ENCODE results near the gene TARS3. TPM values are rescaled to one million over a fixed set of nuclear protein-coding genes. Genes with fewer than 3 reads are reported as not detected.

The TARS3 gene
- polyA plus RNA-seq, 3 donors from 2014 or later: 0.41 to 14.1 (median 6.6) TPM

DNA sequence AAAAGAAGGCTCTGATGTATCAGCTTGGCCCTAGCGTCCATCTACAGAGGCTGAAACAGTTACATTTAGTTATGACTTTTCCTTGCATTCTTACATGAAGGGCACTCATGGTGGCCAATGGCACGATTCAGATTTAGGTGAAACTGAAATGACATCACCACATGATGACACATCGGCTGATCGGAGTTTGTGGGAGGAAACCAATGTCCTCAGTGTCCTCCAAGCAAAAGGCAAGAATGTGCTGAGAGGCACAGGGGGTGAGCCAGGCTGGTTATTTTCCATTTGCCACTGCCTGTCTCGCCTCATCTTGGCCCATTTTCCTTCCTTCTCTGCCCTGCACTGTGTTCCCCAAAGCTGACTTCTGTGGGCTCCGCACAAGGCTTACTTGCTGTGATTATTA, 34.4 kb downstream of the TARS3 start:
- DNase-seq: no peak
- H3K4me1 Mint-ChIP-seq: peaks cover 3 to 14% of the 10 kb centered on the region in 2 donors
- H3K27ac Mint-ChIP-seq: no peak overlapping the region
- H3K4me3 Mint-ChIP-seq: no peak overlapping the region
- H3K36me3 Mint-ChIP-seq: peaks cover 10 to 46% (median 23%) of the 10 kb centered on the region in 3 donors
- no peaks in the 10 kb centered on the region for H3K9me3 Mint-ChIP-seq
- H3K27me3 Mint-ChIP-seq (ENCODE audit: low read depth in 3 of 3): no peaks in the 10 kb centered on the region

GRCh38 chr15:101686718-101687117, 37.6 kb downstream of the TARS3 start:
- H3K27ac Mint-ChIP-seq: no peak overlapping the region
- peaks cover 0 to 1% (median 0%) of the 10 kb centered on the region in 3 donors for H3K27me3 Mint-ChIP-seq (ENCODE audit: low read depth in 3 of 3)
- H3K9me3 Mint-ChIP-seq: no peaks in the 10 kb centered on the region

DNA sequence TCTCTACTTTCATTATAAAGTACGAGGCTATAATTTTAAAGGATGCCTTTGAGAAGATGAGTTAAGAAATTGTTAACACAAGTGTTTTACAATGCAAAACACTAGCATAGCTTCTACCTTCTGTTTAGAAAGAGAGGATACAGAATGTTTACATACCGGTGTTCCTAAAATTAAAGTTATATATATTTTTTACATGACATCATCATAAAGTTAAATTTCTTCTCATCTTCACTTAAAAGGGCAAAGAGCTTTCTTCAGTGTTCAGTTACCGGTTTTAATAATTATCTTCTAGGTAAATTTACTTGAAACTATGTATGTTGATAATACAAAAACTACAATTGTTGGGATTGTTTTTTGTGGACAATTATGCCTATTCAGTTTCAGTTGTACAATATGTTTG, 39.4 kb downstream of the TARS3 start:
- no peaks in the 10 kb centered on the region for H3K9me3 Mint-ChIP-seq
- H3K36me3 Mint-ChIP-seq: peaks cover 27 to 65% (median 31%) of the 10 kb centered on the region in 3 donors
- no peak for DNase-seq
- H3K27ac Mint-ChIP-seq: no peak overlapping the region
- no peak overlapping the region for H3K4me3 Mint-ChIP-seq
- peaks cover 0 to 1% (median 0%) of the 10 kb centered on the region in 3 donors for H3K27me3 Mint-ChIP-seq (ENCODE audit: low read depth in 3 of 3)
- H3K4me1 Mint-ChIP-seq: no peaks in the 10 kb centered on the region

More at GRCh38 chr15:101686718-101687117, 37.6 kb downstream of the TARS3 start:
- peaks cover 19 to 51% (median 27%) of the 10 kb centered on the region in 3 donors for H3K36me3 Mint-ChIP-seq
- no peak overlapping the region for H3K4me3 Mint-ChIP-seq
- no peak for DNase-seq
- H3K4me1 Mint-ChIP-seq: no peaks in the 10 kb centered on the region

GRCh38 chr15:101684384-101684783, 39.9 kb downstream of the TARS3 start:
- H3K4me1 Mint-ChIP-seq: no peaks in the 10 kb centered on the region
- peaks cover 0 to 1% (median 0%) of the 10 kb centered on the region in 3 donors for H3K27me3 Mint-ChIP-seq (ENCODE audit: low read depth in 3 of 3)
- no peak for DNase-seq
- no peak overlapping the region for H3K4me3 Mint-ChIP-seq
- H3K9me3 Mint-ChIP-seq: no peaks in the 10 kb centered on the region
- H3K36me3 Mint-ChIP-seq: peaks cover 27 to 67% (median 33%) of the 10 kb centered on the region in 3 donors
- peak overlapping the region in 1 of 6 donors; percentile 25 for H3K27ac Mint-ChIP-seq

GRCh38 chr15:101679806-101680205, 44.5 kb downstream of the TARS3 start:
- DNase-seq: no peak
- Mint-ChIP-seq H3K9me3 (no peaks in the 10 kb centered on the region), H3K36me3 (peaks cover 41 to 69% (median 41%) of the 10 kb centered on the region in 3 donors), H3K27ac (no peak overlapping the region), H3K27me3 (ENCODE audit: low read depth in 3 of 3) (peaks cover 0 to 3% (median 0%) of the 10 kb centered on the region in 3 donors), H3K4me3 (no peak overlapping the region), H3K4me1 (no peaks in the 10 kb centered on the region)

- H3K27me3 Mint-ChIP-seq (ENCODE audit: low read depth in 3 of 3): peaks cover 0 to 1% (median 0%) of the 10 kb centered on the region in 3 donors
- no peak overlapping the region for H3K4me3 Mint-ChIP-seq
- H3K4me1 Mint-ChIP-seq: no peaks in the 10 kb centered on the region
- no peak overlapping the region for H3K27ac Mint-ChIP-seq
- DNase-seq: no peak
- H3K9me3 Mint-ChIP-seq: no peaks in the 10 kb centered on the region
- peaks cover 36 to 67% (median 50%) of the 10 kb centered on the region in 3 donors for H3K36me3 Mint-ChIP-seq
Observed at GRCh38 chr15:101676921-101677329, 47.3 kb downstream of the TARS3 start.

GRCh38 chr15:101675796-101676582, 48.3 kb downstream of the TARS3 start:
- no peaks in the 10 kb centered on the region for H3K4me1 Mint-ChIP-seq
- H3K27me3 Mint-ChIP-seq (ENCODE audit: low read depth in 3 of 3): peaks cover 0 to 1% (median 0%) of the 10 kb centered on the region in 3 donors
- peaks cover 33 to 67% (median 51%) of the 10 kb centered on the region in 3 donors for H3K36me3 Mint-ChIP-seq
- no peak for DNase-seq
- H3K27ac Mint-ChIP-seq: peak overlapping the region in 2 of 6 donors; percentile 8 to 72
- peak overlapping the region in 1 of 5 donors; percentile 80 for H3K4me3 Mint-ChIP-seq
- no peaks in the 10 kb centered on the region for H3K9me3 Mint-ChIP-seq

GRCh38 chr15:101675015-101675414, 49.3 kb downstream of the TARS3 start:
- Mint-ChIP-seq H3K27ac (no peak overlapping the region), H3K9me3 (no peaks in the 10 kb centered on the region), H3K4me1 (no peaks in the 10 kb centered on the region), H3K4me3 (no peak overlapping the region), H3K27me3 (ENCODE audit: low read depth in 3 of 3) (peaks cover 0 to 1% (median 0%) of the 10 kb centered on the region in 3 donors), H3K36me3 (peaks cover 35 to 64% (median 55%) of the 10 kb centered on the region in 3 donors)
- no peak for DNase-seq

DNA sequence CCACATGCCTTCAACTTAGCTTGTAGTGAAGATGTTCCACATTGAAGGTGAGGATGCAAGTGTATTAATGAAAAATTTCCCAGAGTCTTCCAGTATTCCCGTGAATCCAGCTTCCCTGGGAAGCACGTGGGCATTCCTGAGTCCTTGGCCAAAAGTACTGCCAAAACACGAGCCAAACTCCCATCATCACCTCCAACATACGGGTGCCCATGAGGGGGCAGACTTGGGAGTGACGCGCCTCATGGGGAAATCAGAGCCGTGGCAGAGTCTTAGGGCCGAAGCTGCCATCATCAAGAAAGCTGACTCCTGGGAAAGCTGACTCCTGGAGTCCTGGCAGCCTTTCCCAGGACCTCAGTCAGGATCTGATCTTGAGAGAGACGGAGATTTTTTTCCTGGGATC, 52.0 kb downstream of the TARS3 start:
- no peaks in the 10 kb centered on the region for H3K9me3 Mint-ChIP-seq
- H3K4me1 Mint-ChIP-seq: no peaks in the 10 kb centered on the region
- peaks cover 0 to 2% (median 1%) of the 10 kb centered on the region in 3 donors for H3K27me3 Mint-ChIP-seq (ENCODE audit: low read depth in 3 of 3)
- H3K36me3 Mint-ChIP-seq: peaks cover 25 to 60% (median 47%) of the 10 kb centered on the region in 3 donors
- no peak overlapping the region for H3K4me3 Mint-ChIP-seq
- DNase-seq: no peak
- no peak overlapping the region for H3K27ac Mint-ChIP-seq

DNA sequence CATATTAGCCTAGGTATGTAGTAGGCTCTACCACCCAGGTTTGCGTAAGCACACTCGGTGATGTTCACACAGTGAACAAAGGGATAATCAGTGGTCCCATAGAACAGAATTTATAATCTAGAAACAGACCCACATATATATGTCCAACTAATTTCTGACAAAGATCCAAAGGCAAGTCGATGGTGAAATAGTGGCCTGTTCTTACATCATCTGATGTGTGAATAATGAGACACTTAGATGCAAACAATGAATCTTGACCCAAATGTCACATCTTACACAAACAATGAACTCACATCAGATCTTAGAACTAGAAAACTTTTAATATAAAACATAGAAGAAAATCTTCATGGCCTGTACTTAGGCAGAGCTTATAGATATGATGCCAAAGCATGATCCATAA, 54.5 kb downstream of the TARS3 start:
- H3K4me3 Mint-ChIP-seq: no peak overlapping the region
- H3K36me3 Mint-ChIP-seq: peaks cover 18 to 59% (median 47%) of the 10 kb centered on the region in 3 donors

DNA sequence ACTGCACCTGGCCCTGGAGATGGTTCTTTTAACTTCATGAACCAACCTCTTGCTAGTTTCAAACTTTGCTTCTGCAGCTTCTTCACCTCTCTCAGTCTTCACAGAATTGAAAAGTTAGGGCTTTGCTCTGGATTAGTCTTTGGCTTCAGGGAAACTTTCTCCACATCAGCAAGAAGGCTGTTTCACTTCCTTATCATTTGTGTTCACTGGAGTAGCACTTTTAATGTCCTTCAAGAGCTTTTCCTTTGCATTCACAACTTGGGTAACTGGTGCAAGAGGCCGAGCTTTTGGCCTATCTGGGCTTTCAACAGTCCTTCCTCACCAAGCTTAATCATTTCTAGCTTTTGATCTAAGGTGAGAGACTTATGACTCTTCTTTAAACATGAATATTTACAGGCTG, 56.4 kb downstream of the TARS3 start:
- peaks cover 12 to 42% (median 34%) of the 10 kb centered on the region in 3 donors for H3K36me3 Mint-ChIP-seq
- H3K4me1 Mint-ChIP-seq: no peaks in the 10 kb centered on the region
- no peak for DNase-seq
- H3K27ac Mint-ChIP-seq: no peak overlapping the region
- no peaks in the 10 kb centered on the region for H3K9me3 Mint-ChIP-seq
- H3K27me3 Mint-ChIP-seq (ENCODE audit: low read depth in 3 of 3): peaks cover 0 to 2% (median 0%) of the 10 kb centered on the region in 3 donors
- H3K4me3 Mint-ChIP-seq: no peak overlapping the region

More for the DNA sequence above, 54.5 kb downstream of the TARS3 start:
- Mint-ChIP-seq H3K27me3 (ENCODE audit: low read depth in 3 of 3) (peaks cover 0 to 2% (median 0%) of the 10 kb centered on the region in 3 donors), H3K9me3 (no peaks in the 10 kb centered on the region), H3K4me1 (no peaks in the 10 kb centered on the region), H3K27ac (no peak overlapping the region)
- no peak for DNase-seq

DNA sequence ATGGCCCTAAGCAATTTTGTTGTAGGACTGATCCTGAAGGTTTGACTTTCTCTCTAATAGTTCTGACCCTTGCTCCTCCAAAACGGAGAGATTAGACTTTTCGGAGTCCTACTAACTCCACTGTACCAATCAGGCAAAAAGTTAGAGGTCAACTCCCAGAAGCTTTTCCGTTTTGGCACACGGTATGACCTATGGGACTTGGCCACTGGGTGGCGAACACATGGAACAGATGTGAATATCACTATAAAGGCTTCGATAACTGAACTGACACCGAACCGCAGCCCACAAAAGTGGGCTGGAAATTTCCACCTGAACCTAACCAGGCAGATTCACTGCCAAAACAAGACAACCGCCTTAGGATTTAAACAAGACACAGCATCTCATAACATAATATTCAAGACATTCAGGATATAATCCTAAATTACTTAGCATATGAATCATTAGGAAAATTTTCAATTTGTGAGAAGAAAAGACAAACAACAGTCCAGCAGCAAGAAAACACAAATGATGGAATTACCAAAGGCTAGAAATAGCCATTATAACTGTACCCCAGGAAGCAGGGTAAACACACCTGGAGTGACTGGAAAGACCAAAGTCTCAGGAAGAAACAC, 59.9 kb downstream of the TARS3 start:
- H3K9me3 Mint-ChIP-seq: no peaks in the 10 kb centered on the region
- H3K4me1 Mint-ChIP-seq: no peaks in the 10 kb centered on the region
- no peak overlapping the region for H3K4me3 Mint-ChIP-seq
- peaks cover 0 to 2% (median under 1%) of the 10 kb centered on the region in 3 donors for H3K27me3 Mint-ChIP-seq (ENCODE audit: low read depth in 3 of 3)
- H3K27ac Mint-ChIP-seq: no peak overlapping the region
- DNase-seq: no peak
- H3K36me3 Mint-ChIP-seq: peaks cover 21 to 27% (median 22%) of the 10 kb centered on the region in 3 donors

DNA sequence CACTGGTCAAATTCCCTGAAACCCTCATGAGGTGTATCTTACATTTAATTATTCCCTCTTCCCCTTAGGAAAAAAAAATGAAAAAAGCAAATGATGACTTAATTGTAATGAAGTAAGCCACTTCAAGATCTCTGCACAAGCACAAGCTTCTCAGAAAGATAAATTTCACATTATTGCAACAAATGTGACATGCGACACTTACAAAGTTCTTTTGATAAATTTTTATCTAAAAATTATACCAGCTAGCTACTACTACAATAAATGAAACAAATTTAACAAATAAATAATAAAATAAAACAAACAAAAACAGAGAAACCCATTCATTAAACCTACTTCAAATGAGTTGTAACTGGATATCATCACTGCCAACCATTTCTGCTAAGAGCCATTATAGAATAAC, 62.1 kb downstream of the TARS3 start:
- no peak for DNase-seq
- Mint-ChIP-seq H3K27ac (no peak overlapping the region), H3K4me1 (no peaks in the 10 kb centered on the region), H3K27me3 (ENCODE audit: low read depth in 3 of 3) (peaks cover 0 to 2% (median 0%) of the 10 kb centered on the region in 3 donors), H3K4me3 (no peak overlapping the region), H3K9me3 (no peaks in the 10 kb centered on the region), H3K36me3 (peaks cover 12 to 23% (median 21%) of the 10 kb centered on the region in 3 donors)

GRCh38 chr15:101660005-101660404, 64.3 kb downstream of the TARS3 start:
- Mint-ChIP-seq H3K9me3 (no peaks in the 10 kb centered on the region), H3K27me3 (ENCODE audit: low read depth in 3 of 3) (peaks cover 0 to 2% (median 0%) of the 10 kb centered on the region in 3 donors), H3K4me1 (no peaks in the 10 kb centered on the region), H3K27ac (no peak overlapping the region), H3K36me3 (peaks cover 5 to 24% (median 15%) of the 10 kb centered on the region in 3 donors), H3K4me3 (no peak overlapping the region)
- no peak for DNase-seq
